Tongue (tissue), 2 donors: ENCODE measurements around the gene POU2F1. TPM values are rescaled to one million over a fixed set of nuclear protein-coding genes. Genes with fewer than 3 reads are reported as not detected.
A peak's percentile ranks its signal among the peaks of the same experiment; 100 is the strongest.

Source experiments
- DNase-seq: peaks from one replicate; pipeline ENCODE4 v3.0.0-alpha.2; 2015
- total RNA-seq: library from RNA; depleted of rRNA; stranded (reverse); fragments of >200 nt; gene quantifications from one replicate; pipeline ENCODE4 v1.2.3, GENCODE V29; 2014

The POU2F1 gene
- total RNA-seq, 1 donor from 2014 or later = 17.4 TPM

DNA sequence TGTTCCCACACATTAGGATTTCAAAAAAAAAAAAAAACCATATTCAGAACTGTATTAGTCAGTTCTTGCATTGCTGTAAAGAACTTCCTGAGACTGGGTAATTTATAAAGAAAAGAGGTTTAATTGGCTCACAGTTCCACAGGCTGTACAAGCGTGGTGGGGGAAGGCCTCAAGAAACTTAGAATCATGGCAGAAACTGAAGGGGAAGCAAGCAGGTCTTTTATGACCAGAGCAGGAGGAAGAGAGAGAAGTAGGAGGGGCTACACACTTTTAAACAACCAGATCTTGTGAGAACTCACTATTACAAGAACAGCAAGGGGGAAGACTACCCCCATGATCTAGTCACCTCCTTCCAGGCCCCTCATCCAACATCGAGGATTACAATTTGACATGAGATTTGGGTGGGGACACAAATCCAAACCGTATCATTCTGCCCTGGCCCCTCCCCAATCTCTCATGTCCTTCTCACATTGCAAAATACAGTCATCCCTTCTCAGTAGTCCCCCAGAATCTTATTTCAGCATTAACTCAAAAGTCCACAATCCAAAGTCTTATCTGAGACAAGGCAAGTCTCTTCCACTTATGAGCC lies 51.8 kb downstream of the POU2F1 start:
- no peak for DNase-seq

- DNase-seq = peak; percentile 53
Measured at GRCh38 chr1:167273027-167273800, 52.5 kb downstream of the POU2F1 start.

DNA sequence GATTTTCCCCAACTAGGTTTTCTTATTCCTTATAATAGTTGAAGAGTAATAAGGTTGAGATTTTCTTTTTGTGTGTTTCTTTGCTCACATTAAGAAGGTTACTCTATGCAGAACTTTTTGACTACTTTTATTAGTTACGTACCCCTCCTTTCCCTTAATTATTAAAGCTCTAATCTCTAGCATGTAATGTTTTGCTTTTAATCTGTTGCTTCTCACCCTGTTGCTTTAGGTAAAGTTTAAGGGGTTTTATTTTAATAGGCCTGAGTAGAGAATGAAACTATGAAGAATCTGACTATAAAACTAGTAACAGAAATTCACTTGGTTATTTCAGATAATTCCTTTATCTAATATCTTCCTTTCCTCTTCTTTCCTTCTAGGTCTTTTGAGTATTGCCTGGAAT lies 53.4 kb downstream of the POU2F1 start:
- no peak for DNase-seq

- no peak for DNase-seq
Measured at GRCh38 chr1:167276969-167277368, 56.3 kb downstream of the POU2F1 start.

DNA sequence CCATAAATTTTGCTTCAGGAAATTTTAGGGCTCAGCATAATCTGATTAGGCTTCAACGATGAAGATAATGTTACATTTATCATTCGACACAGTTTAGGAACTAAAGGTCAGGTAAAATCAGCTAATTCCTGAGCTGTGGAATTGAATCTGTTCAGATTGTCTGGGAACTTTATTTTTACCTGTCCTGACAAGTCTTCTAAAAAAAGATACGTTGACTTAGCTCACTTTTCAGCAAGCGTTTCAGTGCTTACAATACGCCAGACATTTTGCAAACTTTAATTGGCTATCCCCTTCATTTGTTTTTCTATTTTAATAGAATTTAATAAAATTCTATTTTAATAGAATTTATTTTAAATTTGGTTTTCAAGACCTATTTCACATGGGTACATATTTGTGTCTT lies 57.8 kb downstream of the POU2F1 start:
- DNase-seq = no peak

DNA sequence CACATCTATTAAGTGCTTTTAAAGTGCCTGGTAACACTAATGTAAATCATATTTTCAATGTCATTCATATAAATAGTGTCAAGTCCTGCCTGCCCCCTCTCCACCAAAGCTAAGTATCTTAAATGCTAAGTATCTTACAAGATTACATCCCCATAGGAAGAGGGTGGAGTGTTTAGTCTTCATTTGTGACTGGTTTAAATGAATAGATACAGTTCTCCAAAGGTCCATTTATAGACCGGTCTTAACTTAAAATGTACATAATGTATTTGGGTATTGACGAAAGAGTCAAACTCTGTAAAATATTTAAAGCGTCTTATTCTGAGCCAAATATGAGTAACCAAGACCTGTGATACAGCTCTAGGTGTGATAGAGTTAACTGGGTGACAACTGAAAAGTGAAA lies 60.2 kb downstream of the POU2F1 start:
- DNase-seq = no peak

GRCh38 chr1:167288390-167289074 lies 67.8 kb downstream of the POU2F1 start:
- no peak for DNase-seq

GRCh38 chr1:167289075-167289442 lies 68.4 kb downstream of the POU2F1 start:
- no peak for DNase-seq

DNA sequence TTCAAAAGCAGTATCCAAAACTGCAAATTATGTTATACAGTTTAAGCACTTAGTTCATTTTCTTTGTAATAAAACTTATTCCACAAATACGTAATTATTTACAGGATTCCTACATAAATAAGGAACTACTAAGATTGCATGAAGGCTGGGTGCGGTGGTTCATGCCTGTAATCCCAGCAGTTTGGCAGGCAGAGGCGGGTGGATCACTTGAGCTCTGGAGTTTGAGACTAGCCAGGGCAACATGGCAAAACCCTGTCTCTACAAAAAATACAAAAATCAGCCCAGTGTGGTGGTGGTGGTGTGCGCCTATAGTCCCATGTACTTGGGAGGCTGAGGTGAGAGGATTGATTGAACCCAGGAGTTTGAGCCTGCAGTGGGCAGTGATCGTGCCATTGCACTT lies 69.3 kb downstream of the POU2F1 start:
- no peak for DNase-seq

GRCh38 chr1:167291539-167292185 lies 71.0 kb downstream of the POU2F1 start:
- DNase-seq = no peak

DNA sequence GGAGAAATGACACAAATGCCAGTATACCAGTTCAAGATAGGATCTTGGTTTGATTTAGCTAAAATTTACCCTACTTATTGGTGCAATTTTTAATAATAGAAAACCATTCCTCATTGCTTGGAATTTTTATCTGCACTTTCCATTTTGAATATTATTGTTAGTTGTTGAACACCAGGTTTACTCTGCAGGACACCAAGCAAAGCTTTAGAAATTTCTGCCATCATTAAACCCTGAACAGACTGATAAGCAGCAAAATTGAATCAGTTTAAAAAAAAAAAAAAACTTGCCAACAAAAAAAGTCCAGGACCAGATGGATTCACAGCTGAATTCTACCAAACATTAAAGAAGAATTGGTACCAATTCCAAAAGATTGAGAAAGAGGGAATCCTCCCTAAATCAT lies 71.5 kb downstream of the POU2F1 start:
- DNase-seq = no peak

GRCh38 chr1:167293057-167293456 lies 72.4 kb downstream of the POU2F1 start:
- no peak for DNase-seq

DNA sequence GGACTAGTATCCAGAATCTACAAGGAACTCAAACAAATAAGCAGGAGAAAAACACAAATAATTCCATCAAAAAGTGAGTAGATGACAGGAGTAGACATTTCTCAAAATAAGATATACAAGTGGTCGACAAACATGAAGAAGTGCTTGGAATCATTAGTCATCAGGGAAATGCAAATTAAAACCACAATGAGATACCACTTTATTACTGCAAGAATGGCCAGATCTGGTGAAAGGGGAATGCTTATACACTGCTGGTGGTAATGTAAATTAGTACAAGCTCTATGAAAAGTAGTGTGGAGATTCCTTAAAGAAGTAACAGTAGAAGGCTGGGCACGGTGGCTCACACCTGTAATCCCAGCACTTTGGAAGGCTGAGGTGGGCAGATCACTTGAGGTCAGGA lies 73.8 kb downstream of the POU2F1 start:
- no peak for DNase-seq

- DNase-seq = no peak
Measured at GRCh38 chr1:167297222-167298214, 76.8 kb downstream of the POU2F1 start.

DNA sequence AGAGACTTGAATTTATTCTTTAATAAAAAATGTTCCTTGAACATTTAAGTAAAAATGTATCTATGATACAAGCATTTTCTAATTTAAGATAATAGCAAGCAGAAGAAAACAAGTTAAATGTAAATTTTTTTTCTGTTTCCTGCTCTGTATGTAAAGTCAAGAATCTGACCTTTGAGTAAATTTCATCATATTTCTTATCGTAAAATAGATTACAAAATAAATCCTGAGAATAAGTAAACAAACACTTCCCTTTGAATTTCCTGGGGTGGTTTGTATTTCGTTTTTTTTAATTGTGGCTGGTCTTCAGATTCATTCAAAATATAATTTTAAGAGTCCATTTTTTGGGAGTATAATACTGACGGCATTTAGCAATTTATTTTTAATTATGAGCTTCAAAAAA lies 77.6 kb downstream of the POU2F1 start:
- DNase-seq = no peak

- peak; percentile 32 for DNase-seq
Measured at GRCh38 chr1:167301355-167301754, 80.7 kb downstream of the POU2F1 start.

GRCh38 chr1:167304165-167304564 lies 83.5 kb downstream of the POU2F1 start:
- DNase-seq = no peak

GRCh38 chr1:167305059-167305705 lies 84.5 kb downstream of the POU2F1 start:
- no peak for DNase-seq

GRCh38 chr1:167305706-167306277 lies 85.1 kb downstream of the POU2F1 start:
- no peak for DNase-seq

- no peak for DNase-seq
Measured at GRCh38 chr1:167310732-167311131, 90.0 kb downstream of the POU2F1 start.

- no peak for DNase-seq
Measured at GRCh38 chr1:167312871-167313270, 92.2 kb downstream of the POU2F1 start.
